Subcutaneous adipose tissue (tissue), 4 donors: ENCODE data around the gene RCSD1. TPM values are rescaled to one million over a fixed set of nuclear protein-coding genes. Genes with fewer than 3 reads are reported as not detected.

Experiments used
- total RNA-seq, 4 donors: library from RNA; depleted of rRNA; stranded (reverse); fragments of >200 nt; gene quantifications; one replicate each; pipeline ENCODE4 v1.1.0, GENCODE V29; 2016
- TF ChIP-seq, protein P1 (sequence below): fragments of 450-650 bp; IDR thresholded peaks from one replicate; pipeline ENCODE4 v1.5.1; 2016; ENCODE audit warnings: low read depth, mild to moderate bottlenecking, control low read depth, antibody characterized with exemption, moderate library complexity

The RCSD1 gene
- total RNA-seq, 4 donors from 2014 or later = 22.5 to 33.3 (median 28.7) TPM

DNA sequence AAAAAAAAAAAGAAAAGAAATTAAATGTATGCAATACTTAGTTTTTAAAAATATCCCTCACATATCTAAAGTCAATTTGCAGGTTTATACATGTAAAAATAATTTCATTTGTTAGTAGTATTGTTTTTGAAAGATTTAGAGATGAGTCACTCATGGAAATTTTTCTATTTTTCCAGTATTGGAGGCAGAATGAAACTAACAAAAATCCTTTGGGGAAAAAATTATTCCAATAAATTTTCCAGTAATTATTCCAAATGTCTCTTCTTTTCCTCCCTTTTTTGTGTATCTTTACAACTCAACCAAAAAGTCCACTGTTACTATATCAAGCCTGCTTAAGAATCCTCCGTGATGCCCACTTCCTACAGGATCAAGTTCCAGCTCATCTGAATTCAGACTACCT, 121.6 kb downstream of the RCSD1 start:
- TF ChIP-seq, protein P1, sequence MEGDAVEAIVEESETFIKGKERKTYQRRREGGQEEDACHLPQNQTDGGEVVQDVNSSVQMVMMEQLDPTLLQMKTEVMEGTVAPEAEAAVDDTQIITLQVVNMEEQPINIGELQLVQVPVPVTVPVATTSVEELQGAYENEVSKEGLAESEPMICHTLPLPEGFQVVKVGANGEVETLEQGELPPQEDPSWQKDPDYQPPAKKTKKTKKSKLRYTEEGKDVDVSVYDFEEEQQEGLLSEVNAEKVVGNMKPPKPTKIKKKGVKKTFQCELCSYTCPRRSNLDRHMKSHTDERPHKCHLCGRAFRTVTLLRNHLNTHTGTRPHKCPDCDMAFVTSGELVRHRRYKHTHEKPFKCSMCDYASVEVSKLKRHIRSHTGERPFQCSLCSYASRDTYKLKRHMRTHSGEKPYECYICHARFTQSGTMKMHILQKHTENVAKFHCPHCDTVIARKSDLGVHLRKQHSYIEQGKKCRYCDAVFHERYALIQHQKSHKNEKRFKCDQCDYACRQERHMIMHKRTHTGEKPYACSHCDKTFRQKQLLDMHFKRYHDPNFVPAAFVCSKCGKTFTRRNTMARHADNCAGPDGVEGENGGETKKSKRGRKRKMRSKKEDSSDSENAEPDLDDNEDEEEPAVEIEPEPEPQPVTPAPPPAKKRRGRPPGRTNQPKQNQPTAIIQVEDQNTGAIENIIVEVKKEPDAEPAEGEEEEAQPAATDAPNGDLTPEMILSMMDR = no peak

- TF ChIP-seq, protein P1 = no peak
These were observed 122.4 kb downstream of the RCSD1 start for GRCh38 chr1:167752219-167752985.

GRCh38 chr1:167755654-167756053, 125.6 kb downstream of the RCSD1 start:
- TF ChIP-seq, protein P1 = no peak

Other genes starting within 250 kb of the RCSD1 start
- gene CD247, start 111.7 kb upstream of the RCSD1 start, total RNA-seq = 1 to 10 TPM; 1.3 to 3.4 (median 2.1) TPM
- gene CREG1, start 76.5 kb upstream of the RCSD1 start, total RNA-seq = 100 to 1,000 TPM; 190 to 407 (median 330) TPM
- gene MPZL1, start 91.8 kb downstream of the RCSD1 start, total RNA-seq = 10 to 100 TPM; 44.5 to 72.6 (median 53.7) TPM